Ureter (tissue), 1 donor: ENCODE data around the gene LEF1. TPM values are rescaled to one million over a fixed set of nuclear protein-coding genes. Genes with fewer than 3 reads are reported as not detected.

Experiments
- DNase-seq: peaks from one replicate; pipeline ENCODE4 v3.0.0-alpha.2; 2020; ENCODE audit warnings: low spot score
- total RNA-seq: library from RNA; stranded (reverse); gene quantifications from one replicate; pipeline ENCODE4 v1.2.4, GENCODE V29; 2023
- donor health status: DM: yes; HTN: yes; CAD: no.

LEF1 gene
- total RNA-seq, 1 donor from 2014 or later = 20.7 TPM

DNA sequence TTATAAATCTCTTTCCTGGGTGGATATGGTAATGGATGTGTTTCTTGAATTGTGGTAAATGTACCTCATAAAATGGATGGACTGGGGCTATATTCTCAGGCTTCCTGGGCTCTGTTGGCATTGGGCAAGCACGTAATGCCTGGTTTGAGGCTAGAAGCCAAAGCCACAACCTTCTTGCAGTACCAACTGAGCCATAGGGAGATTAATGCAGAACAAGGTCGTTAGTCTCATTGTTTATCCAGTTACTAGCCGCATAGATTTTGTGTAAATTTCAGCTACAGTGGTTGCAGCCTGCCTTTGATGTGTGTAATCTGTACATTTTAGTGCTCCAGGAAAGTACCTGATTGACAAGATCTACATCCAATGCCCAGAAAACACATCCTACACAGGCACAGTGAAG is 7.2 kb upstream of the LEF1 start:
- DNase-seq = no peak

- DNase-seq = no peak
These were observed 6.1 kb upstream of the LEF1 start for GRCh38 chr4:108174856-108175255.

GRCh38 chr4:108173599-108174057 is 4.9 kb upstream of the LEF1 start:
- no peak for DNase-seq

DNA sequence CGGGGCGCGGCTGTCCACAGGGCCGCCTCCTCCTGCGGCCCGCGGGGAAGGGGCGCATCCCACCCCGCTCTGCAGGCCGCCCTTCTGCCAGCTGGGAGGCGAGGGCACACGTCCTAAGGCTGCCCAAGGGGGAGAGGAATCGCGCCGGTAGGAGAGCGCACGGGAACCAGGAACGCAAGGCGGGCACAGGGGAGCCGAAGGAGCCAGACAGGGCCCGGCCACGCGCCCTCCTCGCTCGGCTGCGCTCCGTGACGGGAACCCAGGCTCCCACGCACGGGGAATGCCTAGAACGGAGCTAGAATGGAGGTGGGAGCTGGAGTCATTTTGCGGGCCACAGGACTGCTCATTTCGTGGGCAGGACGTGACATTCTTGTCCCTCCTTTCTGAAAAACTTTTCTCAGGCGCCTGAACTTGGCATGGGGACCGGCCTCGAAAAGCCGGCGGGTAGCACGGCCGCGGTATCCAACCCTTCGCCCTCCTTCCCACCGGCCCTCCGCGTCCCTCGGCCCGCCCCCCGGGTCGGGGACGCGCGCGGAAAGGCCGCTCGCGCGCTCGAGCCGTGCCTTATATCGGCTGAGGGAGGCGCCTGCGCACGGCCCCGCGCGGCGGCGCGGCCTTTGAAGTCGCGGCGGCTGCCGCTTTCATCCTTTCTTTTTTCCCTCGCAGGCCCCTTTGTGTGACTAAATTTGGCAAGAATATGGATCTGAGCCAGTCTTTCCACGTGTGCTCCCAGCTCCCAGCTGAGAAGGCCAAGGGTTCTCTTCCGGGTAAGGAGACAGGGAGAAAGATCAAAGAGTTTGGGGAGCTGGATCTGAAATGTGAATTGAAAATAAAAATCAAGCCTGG is 4.2 kb upstream of the LEF1 start:
- peak; percentile 61 for DNase-seq

GRCh38 chr4:108172231-108172752 is 3.6 kb upstream of the LEF1 start:
- DNase-seq = no peak

- no peak for DNase-seq
These were observed 2.9 kb upstream of the LEF1 start for GRCh38 chr4:108171339-108172230.

GRCh38 chr4:108170631-108171338 is 2.1 kb upstream of the LEF1 start:
- DNase-seq = no peak

DNA sequence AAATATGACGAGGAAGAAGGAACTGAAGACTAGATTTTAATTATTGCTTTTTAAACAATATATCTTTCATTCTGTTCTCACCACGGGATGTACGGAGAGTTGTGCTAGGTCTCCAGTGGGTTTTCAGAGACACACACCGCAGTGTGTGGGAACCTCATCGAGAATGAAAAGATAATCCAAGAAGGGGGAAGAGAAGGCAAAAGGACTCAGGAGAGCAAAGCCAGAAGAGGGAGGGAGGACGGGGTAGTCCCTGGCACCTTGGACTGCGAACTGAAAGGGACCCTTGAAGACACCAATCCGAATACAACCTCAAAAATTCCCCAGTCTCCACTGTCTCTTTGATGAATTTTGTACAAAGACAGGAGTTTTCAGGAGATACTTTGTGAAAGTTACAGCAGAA is 932 bp upstream of the LEF1 start:
- DNase-seq = no peak

DNA sequence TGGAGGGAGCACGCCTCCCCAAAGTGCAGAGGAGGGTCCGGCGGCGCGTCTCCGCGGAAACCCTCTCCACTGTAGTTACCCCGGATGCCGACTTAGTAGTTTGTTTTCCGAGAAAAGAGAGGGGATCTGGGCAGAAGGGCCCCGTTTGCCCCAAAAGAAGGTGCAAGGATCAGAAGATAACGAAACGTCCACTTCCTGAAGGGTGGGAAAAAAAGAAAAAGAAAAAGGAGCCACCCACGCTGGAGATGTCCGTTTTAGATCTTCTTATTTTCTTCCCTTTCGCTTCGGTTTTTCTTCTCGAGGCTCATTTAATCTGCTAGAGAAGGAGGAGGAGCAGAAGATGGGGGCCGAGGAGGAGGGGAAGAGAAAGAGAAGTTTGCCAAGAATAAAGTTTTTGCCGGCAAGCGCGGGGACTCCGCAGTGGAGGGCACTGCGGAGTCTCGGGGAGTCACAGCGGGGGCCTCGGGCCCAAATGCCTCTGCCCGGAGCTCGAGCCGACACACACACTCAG is 517 bp downstream of the LEF1 start:
- DNase-seq = no peak

- no peak for DNase-seq
These were observed 2.1 kb downstream of the LEF1 start for GRCh38 chr4:108166441-108167315.

DNA sequence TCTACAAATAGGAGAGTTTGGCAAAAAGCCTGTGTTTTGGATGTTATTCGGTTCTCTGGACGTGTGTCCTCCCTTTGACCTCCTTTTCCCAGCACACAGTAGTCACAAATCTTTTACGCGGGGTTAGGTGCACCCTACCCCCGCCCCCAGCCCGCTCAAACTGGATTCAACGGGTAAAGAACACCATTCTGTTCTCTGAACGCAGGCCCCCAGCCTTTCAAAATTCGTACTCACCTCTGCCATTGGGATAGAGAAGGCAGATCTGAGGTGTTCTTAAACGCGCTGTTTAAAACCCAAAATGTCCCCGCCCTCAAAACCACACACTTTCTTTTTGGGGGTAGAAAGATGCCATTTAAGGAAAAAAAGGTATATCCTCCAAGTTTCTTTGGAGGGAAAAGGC is 2.7 kb downstream of the LEF1 start:
- no peak for DNase-seq

- no peak for DNase-seq
These were observed 3.1 kb downstream of the LEF1 start for GRCh38 chr4:108165586-108165985.

GRCh38 chr4:108163351-108163750 is 5.4 kb downstream of the LEF1 start:
- no peak for DNase-seq

- DNase-seq = no peak
These were observed 7.9 kb downstream of the LEF1 start for GRCh38 chr4:108160741-108161352.

DNA sequence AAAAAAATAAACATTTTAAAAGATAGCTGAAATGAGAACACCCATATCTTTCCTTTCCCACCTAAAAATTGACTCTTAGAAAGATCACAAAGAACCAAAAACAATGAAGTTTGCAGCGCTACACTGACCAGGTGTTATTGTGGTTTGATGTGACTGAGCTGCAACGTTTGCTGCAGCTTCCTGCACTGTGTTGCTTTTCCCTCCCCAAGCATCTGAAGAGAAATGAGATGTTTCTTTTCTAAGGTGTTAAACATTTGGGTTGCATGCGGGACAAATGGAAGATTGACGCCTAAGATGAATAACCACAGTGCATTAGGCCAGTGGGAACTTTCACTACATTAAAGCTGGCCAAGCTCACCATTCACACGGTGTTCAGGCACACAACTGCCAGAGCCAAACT is 8.9 kb downstream of the LEF1 start:
- DNase-seq = no peak

DNA sequence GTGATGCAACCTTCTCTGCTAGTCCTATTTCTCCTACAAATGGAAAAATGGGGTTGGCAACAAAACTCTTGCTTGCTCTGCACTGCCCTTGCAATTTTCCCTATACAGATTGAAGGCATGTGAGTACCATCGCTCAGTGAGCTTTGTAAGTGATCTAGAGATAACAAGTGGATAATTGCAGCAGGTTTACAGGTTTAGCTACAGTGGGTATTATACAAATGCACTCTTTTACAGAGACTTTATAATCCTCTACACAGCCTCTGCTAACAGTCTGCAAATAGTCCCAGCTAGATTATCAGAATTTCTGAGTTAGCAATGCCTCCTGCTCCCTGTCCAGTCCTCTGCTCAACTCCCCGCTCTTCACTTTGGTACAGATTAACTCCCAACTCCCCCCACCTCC is 11.1 kb downstream of the LEF1 start:
- DNase-seq = no peak

GRCh38 chr4:108156391-108156790 is 12.3 kb downstream of the LEF1 start:
- DNase-seq = no peak

- DNase-seq = no peak
These were observed 13.4 kb downstream of the LEF1 start for GRCh38 chr4:108155373-108155772.

DNA sequence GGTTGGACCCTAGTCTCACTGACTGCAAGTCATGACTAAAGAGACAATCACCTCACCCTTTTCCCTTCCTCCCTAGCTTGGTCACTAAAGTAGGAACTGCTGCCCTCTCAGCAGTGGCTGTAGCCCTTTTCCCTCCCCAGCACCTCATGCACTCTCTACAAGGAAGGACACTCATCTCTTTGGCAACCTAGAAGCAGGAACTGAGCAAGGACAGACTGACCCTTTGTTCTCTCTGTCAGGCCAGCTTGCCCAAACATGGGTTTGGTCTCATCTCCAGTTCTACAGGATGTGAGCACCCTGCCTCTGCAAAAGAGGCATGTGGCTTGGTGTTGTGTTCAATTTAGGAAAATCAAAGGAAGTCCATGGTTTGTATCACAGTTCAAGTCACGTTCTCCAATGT is 15.8 kb downstream of the LEF1 start:
- DNase-seq = no peak
